ENCODE results near the gene EP400.
A peak's percentile ranks its signal among the peaks of the same experiment; 100 is the strongest.

EP400 gene
- 14.4 to 111 (median 41.3) reads per million in 17 experiments for total RNA-seq

GRCh38 chr12:131949431-131950181 is at the start of gene EP400:
EP400 (plus strand) TSS chr12:131949942; CDS start chr12:131960620, 10,678 bp downstream.
- DNase-seq, result peak; percentile 97 to 100 (median 99)

DNA sequence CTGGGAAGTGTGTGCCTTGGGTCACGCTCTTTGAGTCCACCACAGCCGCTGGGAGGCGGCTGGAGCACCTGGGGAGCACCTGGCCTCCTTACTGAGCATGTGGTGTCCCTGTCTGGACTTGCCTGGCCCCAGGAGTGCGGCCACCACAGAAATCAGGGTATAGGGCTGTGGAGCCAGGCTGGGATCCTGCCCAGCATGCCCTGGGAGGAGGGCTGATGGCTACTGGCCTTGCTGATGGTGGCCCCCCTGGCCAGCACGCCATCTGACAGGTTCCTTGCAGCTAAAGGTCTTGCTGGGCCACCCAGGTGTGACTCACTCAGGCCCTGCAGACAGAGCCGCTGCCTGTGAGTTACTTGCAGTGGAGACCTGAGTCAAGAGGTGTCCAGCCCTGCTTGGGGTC is 49.3 kb upstream of the EP400 start:
- no peak for DNase-seq

DNA sequence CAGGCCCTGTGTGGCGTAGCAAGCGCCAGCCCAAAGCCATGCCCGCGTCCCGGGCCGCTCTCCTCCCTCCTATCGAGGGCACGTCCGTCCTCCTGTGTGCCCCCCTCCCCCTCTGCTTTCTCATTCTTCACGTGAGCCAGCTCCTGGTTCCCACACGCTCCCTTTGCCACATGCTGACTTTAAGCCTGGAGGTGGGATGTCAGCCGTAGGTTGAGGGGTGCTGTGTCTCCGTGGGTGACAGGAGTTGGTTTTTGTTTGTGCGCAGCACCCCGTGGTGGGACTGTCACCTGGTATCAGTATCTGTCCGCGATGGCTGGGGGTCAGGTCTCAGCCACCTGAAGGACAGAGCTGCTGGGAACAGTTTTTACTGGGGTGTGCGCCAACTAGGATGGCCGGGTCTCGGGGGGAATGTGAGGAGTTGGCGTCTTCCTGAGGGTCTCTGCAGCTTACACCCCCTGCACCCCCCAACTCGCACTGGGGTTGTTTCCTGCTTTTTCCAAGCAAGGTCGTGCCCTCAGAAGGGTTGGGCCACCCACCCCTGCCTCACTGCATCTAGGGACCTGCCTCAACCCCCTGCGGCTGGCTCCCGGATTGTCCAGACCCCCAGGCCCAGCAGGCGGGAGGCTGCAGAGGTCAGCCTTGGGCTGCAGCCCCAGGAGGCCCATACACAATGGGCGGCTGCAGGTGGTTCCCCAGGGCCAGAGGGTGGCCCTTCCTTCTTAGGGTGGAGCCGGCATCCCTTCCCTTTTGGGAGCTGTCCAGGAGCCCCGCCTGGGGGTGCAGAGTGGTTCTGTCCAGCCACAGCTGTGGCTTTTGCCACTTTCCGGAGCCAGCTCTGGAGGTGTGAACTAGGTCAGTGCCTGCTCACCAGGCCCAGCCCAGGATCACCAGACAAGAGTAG is 48.1 kb upstream of the EP400 start:
- DNase-seq, result no peak

- DNase-seq, result no peak
Observed at GRCh38 chr12:131902332-131903241, 47.2 kb upstream of the EP400 start.

GRCh38 chr12:131903270-131904255 is 46.2 kb upstream of the EP400 start:
- no peak for DNase-seq

DNA sequence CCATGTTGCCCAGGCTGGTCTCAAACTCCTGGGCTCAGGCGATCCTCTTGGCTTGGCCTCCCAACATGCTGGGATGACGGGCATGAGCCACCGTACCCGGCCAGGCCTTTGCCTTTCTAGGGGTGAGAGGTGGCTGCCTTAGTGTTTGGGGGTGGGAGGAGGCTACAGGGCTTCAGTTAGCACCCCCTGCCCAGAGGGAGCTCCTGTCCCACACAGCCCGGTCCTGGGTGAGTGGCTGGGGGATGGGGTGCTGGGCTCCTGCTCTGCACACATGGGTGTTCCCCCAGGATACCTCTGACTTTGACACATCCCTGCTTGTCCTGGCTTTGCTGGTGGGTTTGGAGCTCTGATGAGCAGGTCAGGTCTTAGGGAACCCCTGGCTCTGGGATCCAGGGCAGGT is 45.4 kb upstream of the EP400 start:
- no peak for DNase-seq

- no peak for DNase-seq
Observed at GRCh38 chr12:131905081-131905629, 44.6 kb upstream of the EP400 start.

DNA sequence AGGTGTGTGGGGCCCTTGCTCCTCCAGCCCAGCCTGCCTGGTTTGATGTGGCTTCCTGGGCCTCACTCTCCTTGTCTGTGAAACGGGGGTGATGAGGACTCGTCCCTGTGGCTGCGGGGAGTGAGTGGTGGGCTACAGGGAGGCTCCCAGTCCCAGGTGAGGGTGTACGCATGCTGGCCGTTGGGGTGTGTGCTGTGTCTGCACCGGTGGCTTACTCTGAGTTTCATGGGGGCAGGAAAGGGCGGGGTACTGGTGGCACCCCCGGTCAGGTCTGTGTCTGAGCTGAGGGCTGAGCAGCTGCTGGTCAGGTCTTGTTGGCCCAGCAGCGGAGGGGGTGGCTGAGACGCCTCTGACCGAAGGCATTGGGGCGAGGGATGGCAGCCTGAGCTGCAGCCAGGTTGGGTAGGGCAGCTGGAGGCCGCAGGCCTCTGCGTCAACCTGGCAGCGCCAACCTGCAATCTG is 44.1 kb upstream of the EP400 start:
- no peak for DNase-seq

DNA sequence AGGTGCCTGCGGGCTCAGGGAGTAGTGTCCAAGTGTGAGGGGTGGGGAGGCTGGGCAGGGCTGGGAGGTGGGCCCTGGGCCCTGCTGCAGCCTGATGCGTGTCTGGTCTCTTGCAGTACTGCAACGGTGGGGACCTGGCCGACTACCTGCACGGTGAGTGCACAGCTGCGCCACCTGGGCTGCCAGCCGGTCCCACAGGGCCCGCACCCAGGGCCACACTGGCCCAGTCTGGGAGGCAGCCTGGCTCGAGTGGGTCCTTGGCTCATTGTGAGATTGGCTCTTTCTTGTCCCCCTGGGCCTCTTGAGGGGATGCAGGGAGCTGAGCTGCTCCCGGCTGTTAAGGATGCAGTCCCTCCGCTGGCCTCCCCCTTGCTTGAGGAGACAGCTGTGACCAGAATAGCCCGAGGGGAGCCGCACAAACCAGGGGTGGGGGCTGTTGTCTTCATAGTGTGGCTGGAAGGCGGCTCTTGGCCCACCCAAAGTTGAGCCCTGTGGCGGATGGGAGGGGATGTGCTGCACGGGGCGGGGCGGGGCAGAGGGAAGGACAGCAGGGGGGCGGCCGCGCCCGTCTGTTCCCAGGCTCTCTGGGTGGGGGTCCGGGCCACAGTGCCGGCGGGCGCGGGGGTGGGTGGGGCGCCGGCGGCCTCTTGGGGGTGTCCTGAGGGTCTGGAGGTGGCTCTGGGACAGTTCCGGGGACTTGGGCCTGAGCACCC is 42.2 kb upstream of the EP400 start:
- DNase-seq, result no peak

DNA sequence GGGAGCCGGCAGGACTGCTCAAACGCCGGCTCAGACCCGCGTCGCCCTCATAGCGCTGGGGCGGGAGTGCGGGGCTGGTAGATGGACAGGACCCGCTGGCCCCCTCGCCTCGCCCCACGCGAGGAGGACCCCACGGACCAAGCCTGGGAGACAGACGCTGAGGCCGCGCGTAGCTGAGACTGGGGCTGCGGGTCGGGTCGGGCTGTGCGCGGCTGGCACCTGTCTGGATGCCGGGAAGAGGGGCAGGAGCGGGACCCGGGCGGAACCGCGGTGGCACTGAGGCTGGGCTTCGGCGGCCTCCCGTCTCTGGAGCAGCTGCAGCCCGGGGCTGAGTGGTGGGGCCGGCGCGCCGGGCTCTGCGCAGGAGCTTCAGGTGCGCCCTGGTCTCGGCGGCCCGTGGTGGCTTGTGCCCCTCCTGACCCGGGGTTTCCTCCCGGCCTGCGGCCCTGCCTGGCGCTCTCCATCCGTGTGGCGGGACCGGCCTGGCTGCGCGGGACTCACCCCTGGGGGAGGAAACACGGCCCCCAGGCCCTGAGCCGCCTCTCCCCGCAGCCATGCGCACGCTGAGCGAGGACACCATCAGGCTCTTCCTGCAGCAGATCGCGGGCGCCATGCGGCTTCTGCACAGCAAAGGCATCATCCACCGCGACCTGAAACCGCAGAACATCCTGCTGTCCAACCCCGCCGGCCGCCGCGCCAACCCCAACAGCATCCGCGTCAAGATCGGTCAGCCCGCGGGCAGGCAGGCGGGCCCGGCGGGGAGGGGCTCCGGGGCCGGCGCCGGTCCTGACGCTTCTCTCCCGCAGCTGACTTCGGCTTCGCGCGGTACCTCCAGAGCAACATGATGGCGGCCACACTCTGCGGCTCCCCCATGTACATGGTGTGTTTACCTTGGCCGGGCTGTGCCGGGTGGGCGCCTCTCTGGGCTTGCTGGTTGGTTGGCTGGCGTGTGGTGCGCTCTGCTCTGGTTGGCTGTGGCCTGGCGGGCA is 41.4 kb upstream of the EP400 start:
- no peak for DNase-seq

- DNase-seq, result no peak
Observed at GRCh38 chr12:131909081-131909751, 40.5 kb upstream of the EP400 start.

DNA sequence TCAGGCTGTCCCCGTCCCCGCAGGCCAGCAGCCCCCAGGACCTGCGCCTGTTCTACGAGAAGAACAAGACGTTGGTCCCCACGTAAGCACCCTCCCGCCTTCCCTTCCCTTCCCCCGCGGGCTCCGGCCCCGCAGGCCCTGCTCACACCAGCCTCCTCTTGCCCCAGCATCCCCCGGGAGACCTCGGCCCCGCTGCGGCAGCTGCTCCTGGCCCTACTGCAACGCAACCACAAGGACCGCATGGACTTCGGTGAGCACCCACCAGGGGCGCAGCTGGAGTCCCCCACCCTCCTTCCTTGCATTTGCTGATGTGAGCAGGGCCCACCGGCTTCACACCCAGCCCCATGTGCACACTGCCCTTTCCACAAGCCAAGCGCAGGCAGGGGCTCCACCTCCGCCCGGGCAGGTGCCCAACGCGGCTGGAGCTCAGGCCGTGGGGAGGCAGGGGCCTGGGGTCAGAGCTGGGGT is 40.0 kb upstream of the EP400 start:
- no peak for DNase-seq

GRCh38 chr12:131910302-131911027 is 39.3 kb upstream of the EP400 start:
- no peak for DNase-seq

DNA sequence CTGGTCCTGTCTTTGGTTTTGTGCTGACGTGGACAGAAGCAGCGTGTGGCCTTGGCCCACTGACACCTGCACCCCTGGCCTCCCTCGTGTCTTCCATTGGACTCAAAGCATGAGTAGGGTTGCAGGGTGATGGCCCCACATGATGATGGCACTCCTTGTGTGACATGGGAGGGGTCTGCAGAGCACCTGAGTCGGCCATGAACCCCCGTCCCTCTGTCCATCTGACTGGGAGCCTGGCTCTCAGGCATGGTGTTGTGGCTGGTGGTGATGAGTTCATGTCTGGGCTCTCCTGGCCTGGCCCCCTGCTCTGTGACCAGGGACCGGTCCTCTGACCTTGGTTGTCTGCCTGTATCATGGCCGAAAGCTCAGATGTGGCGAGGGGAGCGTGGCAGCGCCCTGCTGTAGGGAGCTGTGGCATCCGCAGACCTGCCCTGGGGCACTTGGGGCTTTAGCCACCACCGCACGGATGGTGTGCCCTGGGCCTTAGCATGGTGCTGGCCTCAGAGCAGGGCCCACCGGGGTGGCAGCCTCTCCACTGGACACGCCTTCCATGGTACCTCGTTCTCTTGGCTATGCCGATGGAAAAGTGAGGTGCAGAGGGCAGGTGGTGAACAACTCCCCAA is 38.6 kb upstream of the EP400 start:
- DNase-seq, result no peak

DNA sequence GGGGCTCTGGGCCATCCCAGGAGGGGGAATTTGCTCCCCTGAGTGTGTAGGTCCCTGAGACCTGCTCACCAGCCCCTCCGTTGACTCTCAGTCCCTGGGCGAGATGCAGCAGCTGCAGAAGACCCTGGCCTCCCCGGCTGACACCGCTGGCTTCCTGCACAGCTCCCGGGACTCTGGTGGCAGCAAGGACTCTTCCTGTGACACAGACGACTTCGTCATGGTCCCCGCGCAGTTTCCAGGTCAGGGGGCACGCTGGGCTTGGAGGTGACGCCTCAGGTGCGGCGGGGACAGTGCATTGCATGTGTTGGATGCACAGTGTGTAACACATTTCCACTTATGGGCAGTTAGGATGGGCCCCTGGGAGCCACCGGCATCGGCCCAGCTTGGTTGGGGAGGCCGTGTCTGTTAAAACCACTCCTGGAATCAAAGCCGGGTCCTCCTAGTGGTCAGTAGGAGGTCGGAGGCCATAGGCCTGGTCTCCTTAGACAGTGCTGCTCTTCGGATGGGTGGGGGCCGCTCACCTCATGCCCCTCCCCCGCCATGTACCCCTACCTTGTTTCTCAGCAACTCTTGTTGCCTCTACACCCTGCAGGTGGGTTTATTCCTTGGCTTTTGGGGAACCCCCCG is 37.8 kb upstream of the EP400 start:
- no peak for DNase-seq

GRCh38 chr12:131912518-131913274 is 37.0 kb upstream of the EP400 start:
- peak in 2 of 4 experiments; percentile 16 to 20 for DNase-seq
